OCI-LY1 (cell line): ENCODE results near the gene DNLZ.

Source experiments
- H2AFZ ChIP-seq: fragments of 200-600 bp; sonication (generic), shearing (Covaris generic); 2 replicates; pipeline ENCODE4 v1.6.0; 2014; ENCODE audit warnings: antibody characterized with exemption, mild to moderate bottlenecking, low read length
- H3F3A ChIP-seq: fragments of 200-600 bp; sonication (generic), shearing (Covaris generic); 2 replicates; pipeline ENCODE4 v1.6.0; 2014; ENCODE audit warnings: mild to moderate bottlenecking, antibody characterized with exemption, low read length, moderate library complexity; ENCODE audit not compliant: insufficient read depth
- H3K27ac ChIP-seq: fragments of 200-600 bp; sonication (generic); 2 replicates; pipeline ENCODE4 v1.5.1; 2014; ENCODE audit warnings: low read length, mixed run types, mild to moderate bottlenecking, low read depth; ENCODE audit not compliant: poor library complexity, severe bottlenecking
- H3K27me3 ChIP-seq: fragments of 200-600 bp; sonication (generic); 2 replicates; pipeline ENCODE4 v1.6.0; 2014; ENCODE audit warnings: antibody characterized with exemption, mild to moderate bottlenecking, low read length, moderate library complexity; ENCODE audit not compliant: insufficient read depth
- H3K36me3 ChIP-seq: fragments of 200-600 bp; sonication (generic); 2 replicates; pipeline ENCODE4 v1.6.1; 2014; ENCODE audit warnings: mild to moderate bottlenecking, antibody characterized with exemption, low read length, moderate library complexity, mixed read lengths; ENCODE audit not compliant: insufficient read depth
- H3K4me1 ChIP-seq: fragments of 200-600 bp; sonication (generic); 2 replicates; pipeline ENCODE4 v1.5.1; 2014; ENCODE audit warnings: mild to moderate bottlenecking, low read length, moderate library complexity; ENCODE audit not compliant: insufficient read depth, severe bottlenecking
- H3K4me2 ChIP-seq: fragments of 200-600 bp; sonication (generic), shearing (Covaris generic); 2 replicates; pipeline ENCODE4 v1.6.1; 2014; ENCODE audit warnings: low read length
- H3K4me3 ChIP-seq: fragments of 200-600 bp; sonication (generic); 2 replicates; pipeline ENCODE4 v1.5.1; 2014; ENCODE audit warnings: low read length, low read depth, mild to moderate bottlenecking, mixed read lengths; ENCODE audit not compliant: poor library complexity, severe bottlenecking
- H3K79me2 ChIP-seq: fragments of 200-600 bp; shearing (Covaris generic); 2 replicates; pipeline ENCODE4 v1.6.1; 2016; ENCODE audit warnings: mixed run types, low read length, mixed read lengths; ENCODE audit not compliant: insufficient read depth
- H3K9ac ChIP-seq: fragments of 200-600 bp; sonication (generic), shearing (Covaris generic); 2 replicates; pipeline ENCODE4 v1.6.1; 2014; ENCODE audit warnings: mild to moderate bottlenecking, low read length, mixed read lengths
- H3K9me2 ChIP-seq: fragments of 200-600 bp; sonication (generic), shearing (Covaris generic); 2 replicates; pipeline ENCODE4 v1.6.1; 2014; ENCODE audit warnings: low read depth, mild to moderate bottlenecking, low read length, mixed read lengths
- H3K9me3 ChIP-seq: fragments of 200-600 bp; shearing (Covaris generic); 2 replicates; pipeline ENCODE4 v1.6.1; 2014; ENCODE audit warnings: low read length, mixed read lengths
- H4K20me1 ChIP-seq: fragments of 200-600 bp; sonication (generic), shearing (Covaris generic); 2 replicates; pipeline ENCODE4 v1.6.0; 2016; ENCODE audit warnings: mild to moderate bottlenecking, low read length; ENCODE audit not compliant: insufficient read depth
- CTCF ChIP-seq: fragments of 200-600 bp; sonication (generic), shearing (Covaris generic); IDR thresholded peaks from 2 replicates; pipeline ENCODE4 v1.5.1; 2017; ENCODE audit warnings: mild to moderate bottlenecking, antibody characterized with exemption, low read length, moderate library complexity, mixed read lengths
- EZH2 ChIP-seq: fragments of 200-600 bp; sonication (generic), shearing (Covaris generic); IDR thresholded peaks from 2 replicates; pipeline ENCODE4 v1.8.0; 2017; ENCODE audit warnings: borderline replicate concordance, mixed run types, mild to moderate bottlenecking, antibody characterized with exemption, low read length, moderate library complexity, mixed read lengths

The DNLZ gene

GRCh38 chr9:136397643-136398042, 34.1 kb upstream of the DNLZ start:
- no peaks in the 10 kb centered on the region for H3K27me3 ChIP-seq
- TF ChIP-seq CTCF (no peak), EZH2 (no peak)
- no peak overlapping the region for H3K4me3 ChIP-seq
- no peaks in the 10 kb centered on the region for H3F3A ChIP-seq
- no peak overlapping the region for H3K27ac ChIP-seq
- H3K9me2 ChIP-seq: no peaks in the 10 kb centered on the region
- H3K36me3 ChIP-seq: peaks cover 72% of the 10 kb centered on the region
- H3K4me2 ChIP-seq: no peak overlapping the region
- H3K79me2 ChIP-seq: peaks cover 18% of the 10 kb centered on the region
- H3K9ac ChIP-seq: no peak overlapping the region
- H2AFZ ChIP-seq: no peak overlapping the region
- no peaks in the 10 kb centered on the region for H3K9me3 ChIP-seq
- peaks cover 20% of the 10 kb centered on the region for H3K4me1 ChIP-seq
- H4K20me1 ChIP-seq: no peaks in the 10 kb centered on the region

- Histone ChIP-seq H4K20me1 (no peaks in the 10 kb centered on the region), H3K9me2 (no peaks in the 10 kb centered on the region), H3K4me1 (peaks cover 20% of the 10 kb centered on the region), H2AFZ (no peak overlapping the region), H3K9me3 (no peaks in the 10 kb centered on the region), H3K79me2 (peaks cover 18% of the 10 kb centered on the region), H3K27me3 (no peaks in the 10 kb centered on the region), H3K36me3 (peaks cover 72% of the 10 kb centered on the region), H3K4me3 (no peak overlapping the region), H3F3A (no peaks in the 10 kb centered on the region), H3K4me2 (no peak overlapping the region), H3K27ac (no peak overlapping the region), H3K9ac (no peak overlapping the region)
- TF ChIP-seq CTCF: no peak
- no peak for TF ChIP-seq EZH2
Measured at GRCh38 chr9:136396219-136396515, 32.6 kb upstream of the DNLZ start.

GRCh38 chr9:136395345-136396218, 32.0 kb upstream of the DNLZ start:
- peaks cover 18% of the 10 kb centered on the region for H3K4me1 ChIP-seq
- peaks cover 18% of the 10 kb centered on the region for H3K79me2 ChIP-seq
- no peak overlapping the region for H3K27ac ChIP-seq
- H3K9me2 ChIP-seq: no peaks in the 10 kb centered on the region
- no peaks in the 10 kb centered on the region for H3K27me3 ChIP-seq
- H3K4me3 ChIP-seq: no peak overlapping the region
- no peak overlapping the region for H3K4me2 ChIP-seq
- H3K36me3 ChIP-seq: peaks cover 74% of the 10 kb centered on the region
- H3K9ac ChIP-seq: no peak overlapping the region
- no peak overlapping the region for H2AFZ ChIP-seq
- no peaks in the 10 kb centered on the region for H3F3A ChIP-seq
- no peak for TF ChIP-seq CTCF
- no peak for TF ChIP-seq EZH2
- H3K9me3 ChIP-seq: no peaks in the 10 kb centered on the region
- no peaks in the 10 kb centered on the region for H4K20me1 ChIP-seq
